HG03139 (cell line): ENCODE results near the gene LRRC4C.
"Not testable (repeated sequence)": the region's sequence is repeated elsewhere in the genome, so short reads cannot be mapped to it uniquely, and the experiment has no call there.

Source experiments
- ATAC-seq: cut with Tn5 transposase; IDR thresholded peaks from one replicate; pipeline ENCODE4 v1.9.1; 2021; ENCODE audit not compliant: unreplicated experiment

LRRC4C gene

DNA sequence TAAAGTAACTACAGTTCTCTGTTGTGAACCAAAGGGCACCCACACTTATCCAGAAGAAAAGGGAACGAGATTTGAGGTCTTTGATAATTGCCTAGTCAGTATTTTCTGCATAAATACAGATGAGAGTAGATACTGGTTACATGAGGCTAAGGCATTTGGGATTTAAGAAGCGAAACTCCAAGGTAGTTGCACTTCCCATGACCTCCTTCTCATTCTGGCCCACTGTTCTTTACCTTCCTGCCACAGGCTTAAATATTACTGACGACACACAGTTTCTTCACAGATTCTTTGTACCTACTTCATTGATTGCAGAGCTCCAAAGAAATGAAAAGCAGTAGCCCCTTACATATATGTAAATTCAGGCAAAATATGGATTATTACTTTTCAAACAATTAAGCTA is 915.3 kb downstream of the LRRC4C start:
- ATAC-seq: no peak

DNA sequence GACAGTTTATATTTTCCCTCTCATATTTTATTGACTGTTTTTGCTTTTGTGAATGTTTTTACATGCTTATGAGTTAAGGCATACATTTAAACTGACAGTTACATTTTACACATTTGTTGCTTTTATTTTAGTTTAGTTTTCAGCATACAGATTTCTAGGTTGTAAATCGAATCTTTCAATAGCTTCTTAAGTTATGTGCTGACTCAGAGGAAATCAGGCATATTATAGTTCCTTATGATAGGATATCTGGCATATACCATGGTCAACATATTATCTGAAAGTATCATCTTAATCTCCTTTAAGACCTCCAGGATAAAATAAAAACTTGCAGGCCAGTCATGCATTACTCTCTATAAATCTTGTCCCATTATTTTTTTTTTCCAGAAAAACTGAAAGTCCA is 916.6 kb downstream of the LRRC4C start:
- ATAC-seq: no peak

DNA sequence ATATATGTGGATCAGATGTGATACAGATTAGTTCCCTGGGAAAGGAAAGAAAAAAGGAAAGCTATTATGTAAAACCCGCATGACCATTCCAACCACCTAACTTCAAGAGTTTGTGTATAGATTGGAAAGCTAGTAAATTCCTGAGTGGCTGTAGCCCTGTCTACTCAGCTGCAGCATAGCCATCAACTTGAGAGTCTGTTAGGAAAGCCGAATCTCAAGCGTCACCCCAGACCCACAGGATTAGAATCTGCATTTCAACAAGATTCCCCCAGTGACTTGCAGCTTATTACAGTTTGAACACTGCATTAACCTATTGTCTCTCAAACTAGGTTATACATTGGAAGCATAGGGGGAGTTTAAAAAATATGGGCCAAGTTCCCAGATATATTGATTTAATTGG is 921.7 kb downstream of the LRRC4C start:
- no peak for ATAC-seq

DNA sequence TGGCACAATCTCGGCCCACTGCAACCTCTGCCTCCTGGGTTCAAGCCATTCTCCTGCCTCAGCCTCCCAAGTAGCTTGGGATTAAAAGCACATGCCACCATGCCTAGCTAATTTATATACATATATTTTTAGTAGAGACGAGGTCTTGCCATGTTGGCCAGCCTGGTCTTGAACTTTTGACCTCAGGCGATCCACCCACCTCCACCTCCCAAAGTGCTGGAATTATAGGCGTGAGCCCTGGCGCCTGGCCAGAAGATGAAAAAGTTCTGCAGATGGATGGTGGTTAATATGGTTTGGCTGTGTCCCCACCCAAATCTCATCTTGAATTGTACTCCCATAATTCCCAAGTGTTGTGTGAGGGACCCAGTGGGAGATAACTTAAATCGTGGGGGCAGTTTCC is 937.4 kb downstream of the LRRC4C start:
- ATAC-seq: not testable (repeated sequence)

DNA sequence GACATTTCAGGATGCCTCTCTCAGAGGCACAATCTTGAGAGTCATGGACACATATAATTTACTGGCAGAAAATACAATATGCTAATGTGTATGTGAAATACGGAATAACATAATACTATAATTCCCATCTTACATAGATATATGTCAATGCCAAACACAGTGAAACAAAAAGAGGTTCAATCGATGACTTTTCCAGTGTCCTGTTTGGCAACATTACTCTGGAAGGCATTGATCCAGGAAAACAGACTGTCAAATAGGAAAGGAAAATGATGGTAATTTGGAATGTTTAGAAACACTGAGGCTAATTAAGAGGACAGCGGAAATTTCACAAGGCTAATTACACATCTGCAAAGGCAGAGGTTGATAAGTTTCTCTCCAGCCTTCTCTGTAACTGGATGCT is 942.3 kb downstream of the LRRC4C start:
- ATAC-seq: no peak

DNA sequence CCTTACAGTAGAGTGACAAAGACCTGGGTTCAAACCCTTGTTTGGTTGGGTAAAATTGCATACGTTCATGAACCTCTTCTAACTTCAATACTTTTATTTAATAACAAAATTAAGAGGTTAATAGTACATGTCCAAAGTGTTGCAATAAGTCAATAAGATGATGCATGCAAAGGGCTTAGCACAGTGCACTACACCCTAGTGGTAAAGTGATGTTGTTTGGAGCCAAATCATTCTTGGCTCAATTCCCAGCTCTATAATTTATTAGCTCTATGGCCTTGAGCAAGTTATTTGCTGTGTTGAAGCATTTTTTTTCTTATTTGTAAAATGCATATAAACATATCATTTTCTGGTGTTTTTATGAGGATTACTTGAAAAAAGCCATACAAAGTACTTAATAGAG is 945.3 kb downstream of the LRRC4C start:
- ATAC-seq: no peak

DNA sequence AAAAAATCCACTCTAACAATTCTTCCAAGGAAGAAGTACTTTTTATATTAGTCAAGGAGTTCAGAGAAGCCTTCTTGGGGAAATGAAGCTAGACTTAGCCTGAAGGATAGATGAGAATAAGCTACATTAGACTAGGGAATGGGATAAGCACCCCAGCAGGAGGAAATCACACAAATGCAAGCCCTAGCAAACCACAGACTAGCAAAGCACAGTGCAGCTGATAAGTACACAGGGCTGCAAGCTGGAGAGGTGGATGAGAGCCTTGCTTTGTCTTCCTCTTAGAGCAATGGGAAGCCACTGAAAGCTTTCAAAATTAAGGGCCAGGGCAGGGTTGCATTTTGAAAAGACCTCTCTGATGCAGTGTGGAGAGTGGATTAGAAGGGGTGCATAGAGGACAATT is 946.2 kb downstream of the LRRC4C start:
- ATAC-seq: no peak

DNA sequence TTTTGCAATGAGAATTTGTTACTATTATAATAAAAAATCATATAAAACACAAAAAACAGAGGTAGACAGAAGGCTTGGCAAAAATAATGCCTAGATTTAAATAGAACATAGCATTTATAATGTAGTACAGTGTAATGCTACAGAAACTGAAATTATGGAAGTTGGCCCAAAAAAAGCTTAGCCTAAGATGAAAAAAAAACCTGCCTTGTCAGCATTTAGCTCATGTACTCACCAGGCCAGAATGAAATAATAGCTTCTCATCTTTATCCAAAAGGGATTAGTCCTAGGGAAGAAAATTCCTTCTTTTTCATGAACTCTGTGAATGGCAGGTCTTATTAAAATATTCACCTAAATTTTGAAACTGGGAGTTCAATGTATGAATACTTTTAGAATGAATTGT is 951.1 kb downstream of the LRRC4C start:
- ATAC-seq: no peak

DNA sequence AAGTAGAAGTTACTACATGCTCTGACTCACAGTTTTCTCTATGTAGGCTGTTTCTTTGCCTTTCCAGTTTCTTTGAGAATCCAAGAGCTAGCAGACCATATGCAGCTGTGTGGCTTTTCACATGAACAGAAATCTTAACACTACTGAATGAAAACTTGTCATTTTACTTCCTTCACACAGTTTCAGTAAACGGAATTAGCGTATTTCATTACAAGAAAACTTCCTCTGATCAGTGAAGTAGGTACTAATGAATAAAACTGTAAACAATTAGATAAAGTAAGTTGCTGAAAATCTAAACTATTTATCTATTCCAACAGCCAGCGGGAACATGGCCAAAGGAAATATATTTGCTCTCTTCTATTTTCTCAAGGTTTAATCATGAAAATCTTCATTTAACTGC is 953.2 kb downstream of the LRRC4C start:
- no peak for ATAC-seq

DNA sequence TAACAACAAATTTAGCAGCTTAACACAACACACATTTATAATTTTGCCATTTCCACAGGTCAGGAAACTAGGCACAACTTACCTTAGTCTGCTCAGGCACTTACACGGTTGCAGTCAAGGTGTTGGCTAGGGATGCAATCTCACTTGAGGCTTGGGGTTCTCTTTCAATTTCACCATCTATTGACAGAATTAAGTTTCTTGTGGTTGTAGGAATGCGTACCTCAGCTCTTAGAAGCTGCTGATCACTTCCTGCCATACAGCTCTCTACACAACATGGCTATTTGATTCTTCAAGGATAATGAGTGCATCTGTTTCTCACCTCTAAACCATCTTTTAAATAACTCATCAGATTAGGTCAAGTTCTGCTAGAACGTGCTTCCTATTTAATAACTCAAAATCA is 968.1 kb downstream of the LRRC4C start:
- ATAC-seq: no peak

DNA sequence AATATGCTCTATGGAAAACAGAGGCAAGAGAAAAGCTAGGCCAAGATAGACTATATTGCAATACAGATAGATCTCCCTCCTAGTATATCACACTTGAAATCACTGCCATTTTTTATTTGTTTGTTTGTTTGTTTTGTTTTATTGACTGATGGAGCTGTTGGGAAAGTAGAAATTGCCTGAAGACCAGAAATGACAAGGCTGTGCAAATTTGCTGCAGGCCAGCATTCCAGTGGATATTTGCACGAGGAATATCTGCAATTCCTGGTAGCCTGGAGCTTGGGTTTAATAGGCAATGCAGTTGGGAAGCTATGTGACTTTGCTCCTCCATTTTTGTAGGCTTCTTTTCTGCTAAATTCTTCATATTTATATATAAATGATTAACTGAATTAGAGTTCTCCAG is 991.7 kb downstream of the LRRC4C start:
- no peak for ATAC-seq

DNA sequence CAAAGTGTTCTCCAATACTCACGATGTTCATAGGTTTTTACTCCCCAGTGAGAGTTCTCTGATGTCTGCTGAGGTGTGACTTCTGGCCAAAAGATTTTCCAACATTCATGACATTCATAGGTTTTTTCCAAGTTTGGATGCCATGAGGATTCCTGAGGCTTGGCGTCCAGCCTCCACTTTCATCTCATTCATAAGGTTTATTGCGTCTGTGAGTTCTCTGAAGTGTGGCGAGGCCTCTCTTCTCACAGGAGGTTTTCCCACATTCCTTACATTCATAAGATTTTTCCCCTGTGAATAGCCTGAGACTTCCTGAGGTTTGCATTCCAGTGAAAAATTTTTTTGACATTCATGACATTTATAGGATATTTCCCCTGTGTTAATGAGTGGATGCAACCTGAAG is 1014.1 kb downstream of the LRRC4C start:
- ATAC-seq: no peak

DNA sequence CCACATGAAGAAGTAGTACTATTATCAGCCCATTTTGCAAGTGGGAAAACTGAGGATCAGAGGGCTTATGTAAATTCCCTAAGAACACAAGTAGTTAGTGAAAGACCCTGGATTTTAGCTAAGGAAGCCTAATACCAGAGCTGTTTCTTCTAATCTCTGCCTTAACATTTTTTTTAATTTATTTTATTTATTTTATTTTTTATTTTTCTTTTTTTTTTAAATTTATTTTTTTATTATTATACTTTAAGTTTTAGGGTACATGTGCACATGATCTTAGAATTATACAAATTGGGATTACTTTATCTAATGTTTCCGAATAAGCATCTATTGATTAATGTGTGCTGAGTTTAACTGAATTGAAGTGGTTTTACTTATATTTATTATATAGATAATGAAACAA is 1015.3 kb downstream of the LRRC4C start:
- no peak for ATAC-seq

DNA sequence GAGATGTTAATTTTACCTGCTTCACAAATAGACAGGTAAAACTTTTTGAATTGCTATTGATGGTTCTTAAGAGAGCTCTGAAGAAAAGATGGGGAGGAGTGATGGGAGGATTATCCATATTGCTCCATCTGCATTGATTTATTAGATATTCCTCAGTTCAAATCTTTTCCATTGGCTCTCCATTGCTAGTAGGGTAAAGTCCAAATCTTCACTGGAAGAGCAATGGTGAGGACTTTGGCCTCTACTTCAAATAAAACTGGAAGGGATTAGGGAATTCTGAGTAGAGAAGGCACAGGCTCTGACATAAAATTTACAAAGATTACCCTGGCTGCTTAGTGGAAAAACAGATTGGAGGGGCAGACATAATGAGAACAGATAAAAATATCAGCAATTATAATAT is 1024.1 kb downstream of the LRRC4C start:
- no peak for ATAC-seq

DNA sequence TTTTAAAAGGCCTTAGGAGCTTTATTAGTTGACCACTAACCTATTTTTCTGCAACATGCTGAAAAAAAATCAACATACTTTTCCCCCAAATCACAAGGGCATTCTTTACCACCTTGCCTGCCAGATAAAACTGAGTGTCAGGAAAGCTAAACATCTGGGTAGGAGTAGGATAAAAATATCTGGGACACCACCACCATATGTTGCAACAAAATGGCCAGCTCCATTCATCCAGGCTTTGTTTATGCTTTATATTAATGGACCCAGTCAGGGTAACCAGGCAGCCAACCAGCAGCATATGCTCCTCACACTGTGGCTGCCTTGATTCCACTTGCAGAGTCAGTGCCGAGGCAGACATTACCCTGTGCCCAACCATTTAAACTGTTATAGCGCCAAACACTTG is 1024.5 kb downstream of the LRRC4C start:
- no peak for ATAC-seq

DNA sequence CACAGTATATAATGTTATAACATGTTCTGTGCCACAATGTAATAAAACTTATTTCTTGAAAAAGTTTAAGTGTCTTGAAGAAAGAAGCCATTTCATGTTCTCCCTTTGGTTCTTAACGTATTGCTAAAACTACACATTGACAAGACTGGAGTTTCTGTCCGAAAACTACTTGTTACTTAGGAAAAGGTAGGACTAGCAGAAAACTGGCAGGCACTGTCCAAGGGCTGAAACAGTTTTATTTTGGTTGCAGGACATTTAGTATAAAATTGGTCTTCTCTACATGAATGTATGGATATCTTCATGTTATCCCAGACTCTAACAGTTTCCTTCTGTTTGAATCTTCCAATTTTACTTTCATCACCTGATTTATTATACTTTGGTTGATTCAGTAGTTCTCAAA is 1027.1 kb downstream of the LRRC4C start:
- no peak for ATAC-seq

DNA sequence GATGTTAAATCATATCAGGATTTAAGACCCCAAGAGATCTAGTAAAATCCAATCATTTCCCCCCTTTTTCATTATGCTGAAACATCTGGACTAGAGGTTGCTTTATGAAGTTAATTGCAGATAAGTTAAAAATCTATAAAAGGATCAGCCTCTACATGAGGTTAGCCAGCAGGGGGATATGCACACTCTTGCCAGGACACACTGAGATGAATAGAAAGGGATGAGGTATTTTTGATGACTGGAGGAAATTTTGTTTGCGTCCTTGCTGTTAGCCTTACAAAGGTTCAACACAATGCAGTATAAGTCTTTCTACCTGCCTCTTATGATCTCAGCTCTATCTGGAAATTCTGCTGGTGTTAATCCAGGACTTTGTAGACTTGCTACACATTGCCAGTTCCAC is 1034.3 kb downstream of the LRRC4C start:
- ATAC-seq: no peak

DNA sequence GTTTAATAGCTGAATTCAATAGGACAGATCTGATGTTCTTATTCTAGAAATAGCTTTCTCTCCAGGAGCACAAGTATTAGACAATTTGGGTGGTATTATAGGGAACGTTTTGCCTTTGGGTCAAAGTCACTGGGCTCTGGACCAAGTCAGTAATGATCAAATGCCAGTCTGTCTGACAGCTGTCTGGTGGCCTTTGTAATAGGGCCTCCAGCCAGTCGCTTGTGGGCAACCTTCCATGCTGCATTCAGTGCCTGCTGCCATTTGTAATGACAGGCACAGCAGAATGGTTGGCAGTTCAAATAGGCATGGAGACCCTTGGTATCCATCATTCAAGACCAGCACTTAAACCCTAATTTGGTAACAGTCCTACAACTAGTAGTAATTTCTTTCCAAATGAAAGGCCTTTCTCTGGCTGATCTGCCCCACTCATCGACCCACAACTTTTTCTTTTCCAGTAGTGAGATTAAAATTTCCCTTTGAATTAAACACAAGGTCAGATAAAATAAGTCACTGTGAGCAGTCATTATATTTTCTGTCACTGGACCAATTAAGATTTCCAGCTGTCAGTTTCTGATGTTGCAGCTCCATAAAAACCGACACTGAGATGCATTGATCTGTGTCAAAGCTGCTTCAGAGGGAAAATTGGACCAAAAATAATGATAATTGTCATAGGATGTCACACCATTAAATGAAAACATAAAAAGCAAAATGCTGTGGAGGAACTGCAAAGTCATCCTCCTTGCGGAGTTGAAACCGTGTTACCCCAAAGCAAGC is 1038.1 kb downstream of the LRRC4C start:
- no peak for ATAC-seq

DNA sequence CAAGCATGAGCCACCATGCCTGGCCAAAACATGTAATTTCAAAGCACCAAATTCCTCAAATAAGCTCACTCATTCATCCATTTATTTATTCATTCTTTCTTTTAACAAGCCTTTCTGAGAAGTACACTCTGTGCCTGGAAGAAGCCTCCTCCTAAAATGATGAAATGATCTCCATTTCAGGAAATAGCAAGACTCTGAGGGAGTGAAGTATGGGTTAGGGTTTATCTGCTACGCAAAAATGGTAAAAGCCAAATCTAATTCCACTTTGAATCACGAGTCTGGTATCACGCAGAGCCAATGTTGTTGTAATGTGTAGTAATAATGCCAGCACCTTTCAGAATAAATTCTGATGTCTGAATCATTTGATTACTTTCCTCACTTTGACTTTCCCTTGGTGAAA is 1041.8 kb downstream of the LRRC4C start:
- no peak for ATAC-seq

DNA sequence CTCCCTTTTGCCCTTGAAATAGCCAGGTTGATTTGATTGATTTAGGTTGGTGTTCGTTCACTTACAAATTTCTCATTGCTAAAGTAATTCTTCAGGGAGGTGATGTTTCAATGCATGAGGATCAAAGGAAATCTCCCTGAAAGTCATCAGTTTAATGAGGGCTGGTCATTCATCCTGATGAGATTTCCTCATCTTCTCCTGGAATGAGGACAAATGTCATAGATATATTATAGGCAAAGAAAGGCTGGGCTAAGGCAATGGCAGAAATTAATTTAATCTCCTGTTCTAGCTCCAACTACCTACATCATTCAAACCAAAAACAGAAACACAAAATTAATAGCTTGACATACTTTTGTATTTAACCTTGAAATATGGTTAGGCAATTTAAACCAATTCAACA is 1052.1 kb downstream of the LRRC4C start:
- no peak for ATAC-seq

DNA sequence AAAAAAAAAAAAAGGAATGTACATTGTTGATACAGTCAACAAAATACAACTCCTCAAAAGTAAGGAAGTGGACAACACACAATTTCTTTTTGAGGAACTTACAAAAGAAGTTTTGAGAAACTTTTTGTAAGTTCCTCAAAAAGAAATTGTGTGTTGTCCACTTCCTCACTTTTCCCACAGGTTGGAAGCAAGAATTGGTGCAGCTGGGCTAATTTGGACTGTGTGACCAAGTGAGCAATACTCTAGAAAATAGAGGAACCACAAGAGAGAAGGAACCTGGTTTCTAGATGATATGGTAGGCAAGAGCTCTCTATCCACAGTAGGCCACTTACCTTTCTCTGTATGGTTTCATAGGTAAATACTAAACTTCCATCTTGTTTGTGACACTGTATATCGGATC is 1053.8 kb downstream of the LRRC4C start:
- ATAC-seq: no peak

DNA sequence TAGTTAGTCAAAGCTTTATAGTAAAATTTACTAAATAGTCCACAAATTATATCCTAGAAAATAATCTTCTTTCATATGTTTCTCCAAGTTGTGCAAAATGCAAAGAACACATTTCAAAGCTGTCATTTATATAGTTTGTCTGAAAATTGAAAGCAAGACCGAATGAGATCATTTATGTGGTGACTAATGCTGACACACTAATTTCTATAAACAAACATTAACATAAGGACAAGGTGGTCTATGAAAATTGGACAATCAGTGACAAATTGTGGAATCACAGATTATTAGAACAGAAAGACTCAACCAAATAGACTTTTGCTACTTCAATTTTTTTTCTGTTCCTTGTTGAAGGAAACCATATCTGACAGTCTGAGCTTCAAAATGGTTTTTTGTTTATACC is 1056.1 kb downstream of the LRRC4C start:
- no peak for ATAC-seq

DNA sequence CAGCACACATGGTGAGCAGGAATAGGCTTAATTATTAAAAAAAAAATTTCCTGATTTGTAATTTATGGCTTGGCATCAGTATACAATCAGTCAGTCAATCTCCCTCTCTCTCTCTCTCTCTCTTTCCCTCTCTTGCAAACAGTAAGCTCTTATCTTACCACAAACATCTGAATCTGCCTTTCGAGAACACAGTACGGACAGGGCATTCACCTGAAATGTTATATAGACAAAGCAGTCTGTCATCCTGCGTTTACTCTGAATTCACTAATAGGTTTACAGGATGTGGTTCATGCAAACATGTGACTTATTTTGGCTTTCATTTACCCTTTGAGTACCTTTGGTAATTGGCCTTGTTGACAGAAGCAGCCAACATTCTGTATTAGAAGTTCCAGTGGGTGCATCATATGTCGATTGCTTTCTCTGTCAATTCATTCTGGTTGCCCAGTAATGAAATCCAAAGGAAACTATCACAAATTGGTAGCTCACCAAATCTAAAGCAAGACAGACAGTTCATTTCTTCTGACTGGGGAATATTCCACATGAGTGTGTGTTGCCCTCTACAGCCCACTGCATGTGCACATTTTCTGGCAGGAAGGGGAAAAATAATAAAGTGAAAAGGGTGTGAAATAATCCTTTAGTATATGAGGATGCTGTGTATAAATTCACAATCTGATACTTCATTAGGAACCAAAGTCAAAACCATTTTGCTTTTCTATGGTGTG is 1058.2 kb downstream of the LRRC4C start:
- ATAC-seq: no peak
